GM21786 (cell line): ENCODE measurements around the gene MT4.

Source experiments
- ATAC-seq: cut with Tn5 transposase; IDR thresholded peaks from one replicate; pipeline ENCODE4 v1.9.1; 2021; ENCODE audit not compliant: unreplicated experiment

MT4 gene

GRCh38 chr16:56564793-56565477 lies at the start of gene MT4:
TSS of gene MT4 (plus strand) at chr16:56565073. CDS start at chr16:56565129, 56 bp downstream.
- no peak for ATAC-seq

- ATAC-seq = no peak
Observed at GRCh38 chr16:56515665-56516064, 49.2 kb upstream of the MT4 start.

- ATAC-seq = no peak
Observed at GRCh38 chr16:56517206-56517605, 47.7 kb upstream of the MT4 start.

GRCh38 chr16:56518425-56518824 lies 46.4 kb upstream of the MT4 start:
- no peak for ATAC-seq

DNA sequence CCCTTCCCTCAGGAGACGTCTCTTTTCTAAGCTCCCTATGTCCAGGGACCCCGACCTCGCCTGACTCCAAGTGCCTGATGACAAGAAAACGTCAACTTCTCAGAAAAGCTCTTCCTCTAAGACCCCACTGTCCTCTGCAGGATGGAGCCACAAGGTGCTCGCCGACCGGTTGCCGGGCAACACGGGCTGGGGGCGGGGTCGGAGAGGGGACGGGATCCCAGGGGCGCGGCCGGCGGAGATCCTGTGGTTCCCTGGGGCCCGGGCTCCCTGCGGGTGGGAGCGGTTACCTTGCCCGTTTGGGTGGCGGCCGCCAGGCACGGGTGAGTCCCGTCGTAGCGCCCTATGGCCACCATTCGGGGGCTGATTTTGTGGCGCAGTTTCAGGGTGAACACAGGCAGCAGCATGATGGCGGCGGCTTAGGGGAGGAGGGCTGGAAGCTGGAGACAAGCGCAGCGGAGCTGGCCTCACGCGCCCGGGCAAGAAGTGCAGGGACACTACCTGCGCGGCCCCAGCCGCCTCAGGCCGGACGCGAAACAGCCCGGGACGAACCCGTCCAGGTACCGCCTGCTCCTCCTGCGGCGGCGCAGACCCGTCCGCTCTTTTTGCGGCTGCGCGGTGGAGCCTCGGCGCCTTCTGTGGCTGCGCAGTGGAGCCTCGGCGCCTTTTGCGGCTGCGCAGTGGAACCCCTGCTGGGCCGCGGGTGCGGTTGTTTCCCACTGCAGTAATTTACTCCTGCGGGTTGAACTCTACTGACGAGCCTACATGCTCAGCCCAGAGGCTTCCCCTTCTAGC lies 45.2 kb upstream of the MT4 start, which contains the start of gene BBS2:
Gene BBS2 (minus strand): TSS at position 566 of the 792 bp plus-strand sequence. CDS start 162 bp downstream, at position 404.
- ATAC-seq = peak; percentile 83

DNA sequence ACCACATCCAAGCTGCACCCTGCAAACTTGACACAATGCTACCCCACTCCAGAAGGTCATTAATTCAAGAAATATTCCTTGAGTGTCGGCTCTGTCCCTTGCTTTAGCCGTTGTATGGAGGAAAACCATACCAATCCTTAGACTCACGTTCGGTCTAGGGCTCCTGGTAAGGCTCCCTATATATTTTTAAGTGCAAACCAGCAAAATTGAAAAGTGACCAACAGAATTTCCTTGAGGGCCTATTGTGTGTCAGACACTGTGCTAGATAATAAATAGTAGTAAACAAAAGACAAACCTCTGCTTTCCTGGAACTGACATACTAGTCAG lies 44.7 kb upstream of the MT4 start:
- ATAC-seq = no peak

DNA sequence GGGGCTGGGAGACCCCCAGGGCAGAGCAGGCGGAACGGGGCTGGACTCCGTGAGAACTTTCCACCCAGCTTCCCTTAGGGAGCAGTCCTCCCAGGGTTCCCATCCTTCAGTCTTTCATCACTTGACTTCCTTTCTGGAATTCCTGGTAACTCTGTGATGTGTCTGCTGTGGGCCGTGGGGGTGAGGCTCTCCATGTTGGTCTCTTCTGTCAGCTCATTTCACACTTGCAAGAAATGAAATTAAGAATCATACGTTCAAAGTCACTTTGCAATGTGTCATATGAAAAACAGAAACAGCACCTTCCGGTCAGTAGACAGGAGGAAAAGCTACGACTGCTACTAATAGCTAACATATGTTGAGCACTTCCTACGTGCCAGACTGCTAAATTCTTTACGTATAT lies 39.6 kb upstream of the MT4 start:
- ATAC-seq = no peak

DNA sequence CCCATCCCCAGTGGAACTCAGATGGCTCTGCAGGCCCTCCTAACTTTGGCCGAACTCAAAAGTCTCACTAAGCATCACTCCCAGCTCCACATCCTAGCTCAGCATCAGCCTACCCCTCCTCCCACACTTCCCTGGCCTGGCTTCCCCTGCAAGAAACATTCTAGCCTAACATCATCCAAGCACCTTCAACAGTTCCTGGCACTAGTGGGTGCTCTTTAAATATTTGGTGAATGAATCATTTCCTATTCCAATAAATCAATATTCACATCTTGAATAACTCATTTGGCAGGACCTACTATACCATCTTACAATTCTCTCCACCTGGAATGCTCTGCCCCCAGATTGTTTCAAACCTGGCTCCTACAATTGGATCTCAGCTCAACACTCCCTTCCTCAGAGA lies 34.0 kb upstream of the MT4 start:
- no peak for ATAC-seq

DNA sequence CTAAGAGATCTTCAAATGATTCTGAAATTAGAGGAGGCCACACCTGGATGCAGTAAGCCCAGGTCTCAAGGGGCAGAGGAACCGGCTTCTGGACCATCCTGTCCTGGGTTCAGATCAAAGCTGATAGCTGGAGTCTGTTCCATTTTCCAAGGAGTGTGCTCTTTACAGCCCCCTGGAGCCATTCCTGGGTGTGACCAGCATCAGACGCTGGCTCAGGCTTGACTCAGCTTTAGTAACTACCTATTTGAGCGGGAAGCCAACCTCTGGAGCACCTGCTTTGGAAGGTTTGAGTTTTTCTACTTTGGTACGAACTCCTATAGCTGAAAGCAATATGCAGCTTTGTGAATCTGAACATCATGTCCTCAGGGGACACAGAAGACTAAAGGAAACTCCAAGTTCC lies 32.2 kb upstream of the MT4 start:
- ATAC-seq = no peak

GRCh38 chr16:56534847-56535383 lies 30.0 kb upstream of the MT4 start:
- no peak for ATAC-seq

DNA sequence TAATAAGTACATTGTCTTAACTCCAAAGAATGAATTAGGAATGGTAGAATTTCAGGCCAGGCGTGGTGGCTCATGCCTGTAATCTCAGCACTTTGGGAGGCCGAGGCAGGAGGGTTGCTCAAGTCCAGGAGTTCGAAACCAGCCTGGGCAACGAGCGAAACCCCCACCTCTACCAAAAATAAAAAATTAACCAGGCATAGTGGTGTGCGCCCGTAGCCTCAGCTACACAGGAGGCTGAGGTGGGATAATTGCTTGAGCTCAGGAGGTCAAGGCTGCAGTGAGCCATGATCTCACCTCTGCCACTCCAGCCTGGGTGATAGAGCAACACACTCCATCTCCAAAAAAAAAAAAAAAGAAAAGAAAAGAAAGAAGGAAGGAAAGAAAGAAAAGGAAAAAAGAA lies 26.5 kb upstream of the MT4 start:
- ATAC-seq = no peak

DNA sequence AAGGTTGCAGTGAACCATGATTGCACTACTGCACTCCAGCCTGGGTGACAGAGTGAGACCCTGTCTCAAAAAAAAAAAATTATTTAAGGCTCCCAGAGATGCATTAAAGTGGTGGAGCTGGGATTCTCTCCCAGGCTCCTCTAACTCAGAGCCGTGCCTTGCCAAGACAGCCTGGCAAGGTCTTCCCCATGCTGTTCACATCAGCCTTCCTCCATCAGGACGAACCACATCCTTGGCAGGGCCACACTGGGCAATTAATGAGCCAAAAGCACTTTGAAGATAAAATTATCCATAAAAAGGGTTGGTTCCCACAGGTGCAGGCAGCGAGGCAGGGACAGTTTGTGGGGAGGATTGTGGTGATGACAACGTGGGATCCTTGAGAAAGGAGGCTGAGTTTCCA lies 25.2 kb upstream of the MT4 start:
- no peak for ATAC-seq

GRCh38 chr16:56542039-56542438 lies 22.8 kb upstream of the MT4 start:
- no peak for ATAC-seq

DNA sequence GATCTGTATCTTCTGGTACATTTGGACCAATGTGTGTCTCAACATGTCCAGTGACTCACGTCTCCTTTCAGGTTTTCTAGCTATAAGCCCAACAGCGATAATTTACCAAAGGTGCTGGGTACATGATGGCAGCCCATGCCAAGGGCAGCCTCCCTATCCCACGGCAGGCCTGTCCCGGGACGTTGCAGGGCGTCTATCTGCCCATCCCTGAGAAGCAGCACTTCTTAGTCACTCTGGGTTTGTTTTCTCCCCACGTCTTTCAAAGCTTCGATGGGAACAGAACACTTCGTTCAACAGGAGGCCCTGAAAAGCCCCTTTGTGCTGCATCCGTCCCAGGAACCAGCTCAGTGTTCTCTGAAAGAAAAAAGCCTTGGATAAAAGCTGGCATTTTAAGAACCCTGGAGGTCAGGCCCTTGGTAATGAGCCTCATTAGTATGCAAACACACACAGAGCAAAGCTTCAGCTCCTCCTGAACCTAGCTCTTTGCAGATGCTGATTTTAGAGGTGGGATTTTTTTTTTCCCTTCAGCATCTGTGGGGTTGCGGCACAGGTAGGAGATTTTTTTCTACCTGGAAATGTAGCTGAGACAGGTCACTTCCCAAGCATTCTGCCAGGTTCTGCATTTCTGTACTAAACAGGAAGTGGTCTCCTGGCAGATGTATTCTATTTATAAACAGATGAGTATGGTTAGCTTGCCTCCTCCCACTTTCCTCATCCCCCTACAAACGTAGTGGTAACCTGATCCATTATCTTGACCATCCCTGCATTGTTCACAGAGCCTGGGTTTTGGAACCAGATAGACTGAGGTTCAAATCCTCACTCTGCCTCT lies 17.5 kb upstream of the MT4 start:
- ATAC-seq = no peak

GRCh38 chr16:56547949-56548567 lies 16.8 kb upstream of the MT4 start:
- ATAC-seq = no peak

- no peak for ATAC-seq
Observed at GRCh38 chr16:56549161-56549560, 15.7 kb upstream of the MT4 start.

DNA sequence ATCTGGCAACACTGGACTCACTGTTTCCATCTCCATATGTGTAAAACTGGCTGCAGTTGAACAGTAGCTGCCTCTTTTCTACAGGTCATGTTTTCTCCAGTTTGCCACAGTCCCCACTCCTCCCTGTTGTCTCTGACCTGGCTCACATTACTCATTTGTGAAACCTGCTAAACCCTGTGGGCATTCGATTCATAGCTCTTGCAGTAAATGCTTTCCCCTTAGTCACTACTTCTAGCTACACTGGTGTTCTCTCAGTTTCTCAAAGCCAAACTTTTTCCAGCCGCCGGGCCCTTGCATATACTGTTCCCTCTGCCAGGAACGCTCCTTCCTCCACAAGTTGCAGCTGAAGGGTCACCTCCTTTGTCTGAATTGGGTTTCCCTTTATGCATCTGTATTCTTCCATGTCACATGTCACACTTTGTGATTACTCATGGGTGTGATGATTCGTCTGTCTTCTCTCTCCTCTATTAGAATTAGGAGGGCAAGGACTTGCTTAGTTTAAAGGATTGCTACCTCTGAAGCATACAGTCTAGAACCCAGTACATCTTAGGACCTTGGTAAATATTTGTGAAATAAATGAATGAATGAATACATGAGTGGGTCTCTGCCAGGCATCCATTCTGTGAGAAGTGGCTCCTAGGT lies 15.0 kb upstream of the MT4 start:
- ATAC-seq = no peak

DNA sequence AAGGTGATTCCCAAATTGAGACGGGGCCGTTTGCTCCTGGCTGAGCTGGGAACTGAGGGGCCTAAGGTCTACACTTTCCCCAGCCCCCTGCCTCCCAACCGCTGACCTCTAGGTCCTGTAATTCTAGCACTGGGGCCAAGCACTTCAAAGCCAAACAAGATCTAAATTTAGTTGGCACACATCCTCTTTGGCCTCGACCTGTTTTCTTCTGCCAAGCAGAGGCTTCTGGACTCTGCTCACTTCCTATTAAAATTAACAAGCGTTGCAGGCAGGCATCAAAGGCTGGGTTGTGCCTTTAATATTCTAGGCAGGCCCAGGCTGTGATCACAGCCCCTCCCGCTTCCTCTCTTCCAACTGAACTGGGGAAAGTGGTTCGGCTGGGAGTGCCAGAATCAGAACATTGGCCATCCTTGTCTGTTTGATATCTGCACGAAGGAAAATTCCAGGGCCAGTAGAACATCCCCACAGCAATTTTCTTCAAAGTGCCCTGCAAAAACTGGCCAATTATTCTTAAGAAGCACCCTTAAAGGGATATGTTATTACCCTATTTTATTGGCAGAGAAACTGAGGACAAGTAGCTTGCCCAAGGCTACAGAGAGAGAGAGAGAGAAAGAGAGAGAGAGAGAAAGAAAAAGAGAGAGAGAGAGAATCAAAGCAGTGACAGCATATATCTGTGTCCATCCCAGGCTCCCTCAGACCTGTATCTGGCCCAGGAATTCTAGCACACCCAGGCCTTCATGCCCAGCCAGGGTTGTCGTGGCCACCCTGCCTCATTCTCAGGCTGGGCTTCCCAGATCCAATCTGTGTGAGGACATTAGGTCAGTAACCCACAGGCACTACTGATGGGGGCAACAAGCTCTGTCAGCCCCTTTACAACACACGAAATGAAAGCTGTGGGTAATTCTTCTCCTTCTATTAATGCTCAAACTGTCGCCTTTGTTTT lies 12.8 kb upstream of the MT4 start:
- no peak for ATAC-seq

GRCh38 chr16:56554441-56554840 lies 10.4 kb upstream of the MT4 start:
- ATAC-seq = no peak
